ENCODE measurements around the gene HOXC4.

HOXC4 gene

GRCh38 chr12:54033980-54034784 is 19.5 kb upstream of the HOXC4 start:
- no peak for DNase-seq (ENCODE audit: low read depth, low spot score)
- CTCF ChIA-PET, result interaction anchor here (0.5 to 23.4 kb wide), 10 partner anchors 10 to 180 kb away, joined by 3 to 908 read pairs (median 22); partner anchors contain the start of genes HOXC10, HOXC8, HOXC9 and SMUG1
- H3K4me3 ChIP-seq (ENCODE audit: low read depth, low read length), result peak overlapping the region; percentile 49
- POLR2A ChIA-PET, result interaction anchor here (5.0 kb wide), 1 partner anchor 17 kb away, joined by 34 read pairs; no protein-coding TSS in a partner anchor
- TF ChIP-seq, protein P1, sequence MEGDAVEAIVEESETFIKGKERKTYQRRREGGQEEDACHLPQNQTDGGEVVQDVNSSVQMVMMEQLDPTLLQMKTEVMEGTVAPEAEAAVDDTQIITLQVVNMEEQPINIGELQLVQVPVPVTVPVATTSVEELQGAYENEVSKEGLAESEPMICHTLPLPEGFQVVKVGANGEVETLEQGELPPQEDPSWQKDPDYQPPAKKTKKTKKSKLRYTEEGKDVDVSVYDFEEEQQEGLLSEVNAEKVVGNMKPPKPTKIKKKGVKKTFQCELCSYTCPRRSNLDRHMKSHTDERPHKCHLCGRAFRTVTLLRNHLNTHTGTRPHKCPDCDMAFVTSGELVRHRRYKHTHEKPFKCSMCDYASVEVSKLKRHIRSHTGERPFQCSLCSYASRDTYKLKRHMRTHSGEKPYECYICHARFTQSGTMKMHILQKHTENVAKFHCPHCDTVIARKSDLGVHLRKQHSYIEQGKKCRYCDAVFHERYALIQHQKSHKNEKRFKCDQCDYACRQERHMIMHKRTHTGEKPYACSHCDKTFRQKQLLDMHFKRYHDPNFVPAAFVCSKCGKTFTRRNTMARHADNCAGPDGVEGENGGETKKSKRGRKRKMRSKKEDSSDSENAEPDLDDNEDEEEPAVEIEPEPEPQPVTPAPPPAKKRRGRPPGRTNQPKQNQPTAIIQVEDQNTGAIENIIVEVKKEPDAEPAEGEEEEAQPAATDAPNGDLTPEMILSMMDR (IDR thresholded peaks at IDR 0.05; ENCODE audit: insufficient read depth, low read length, missing control alignments), result no peak

DNA sequence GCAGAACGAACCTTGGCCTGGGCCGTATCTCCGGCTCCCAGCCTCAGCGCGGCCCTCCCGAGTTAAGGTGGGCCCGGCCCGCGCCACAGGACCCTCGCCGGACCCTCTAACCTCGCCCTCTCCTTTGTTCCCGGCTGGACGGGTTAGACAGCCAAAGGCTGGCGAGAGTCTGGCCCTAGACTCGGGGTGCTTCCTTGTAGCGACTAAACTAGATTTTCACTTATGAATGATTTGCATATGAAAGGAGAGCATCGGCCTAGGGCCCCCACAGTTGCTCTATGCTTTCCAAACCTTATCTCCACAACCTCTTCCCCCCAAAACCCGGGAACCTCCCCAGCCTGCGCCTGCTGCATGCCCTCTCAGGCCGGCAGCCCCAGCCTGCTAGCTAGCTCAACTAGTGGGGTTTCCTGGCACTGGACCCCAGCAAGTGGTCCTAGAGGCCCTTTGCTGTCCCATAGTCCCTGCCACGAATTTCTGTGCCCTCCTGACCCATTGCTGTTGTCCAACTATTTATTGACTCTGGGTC is 18.8 kb upstream of the HOXC4 start:
- ChIA-PET CTCF (interaction anchor here (1.0 to 23.4 kb wide), 6 partner anchors 9 to 179 kb away, joined by 4 to 908 read pairs (median 24); partner anchors contain the start of genes HOXC10, HOXC8, HOXC9 and SMUG1), POLR2A (interaction anchor here (0.6 to 1.5 kb wide), 3 partner anchors 18 to 172 kb away, joined by 3 to 4 read pairs (median 4); no protein-coding TSS in a partner anchor)
- TF ChIP-seq, protein P1 (IDR thresholded peaks at IDR 0.05; ENCODE audit: insufficient read depth, low read length, missing control alignments), result no peak
- peak overlapping the region; percentile 49 for H3K4me3 ChIP-seq (ENCODE audit: low read depth, low read length)
- no peak for DNase-seq (ENCODE audit: low read depth, low spot score)

DNA sequence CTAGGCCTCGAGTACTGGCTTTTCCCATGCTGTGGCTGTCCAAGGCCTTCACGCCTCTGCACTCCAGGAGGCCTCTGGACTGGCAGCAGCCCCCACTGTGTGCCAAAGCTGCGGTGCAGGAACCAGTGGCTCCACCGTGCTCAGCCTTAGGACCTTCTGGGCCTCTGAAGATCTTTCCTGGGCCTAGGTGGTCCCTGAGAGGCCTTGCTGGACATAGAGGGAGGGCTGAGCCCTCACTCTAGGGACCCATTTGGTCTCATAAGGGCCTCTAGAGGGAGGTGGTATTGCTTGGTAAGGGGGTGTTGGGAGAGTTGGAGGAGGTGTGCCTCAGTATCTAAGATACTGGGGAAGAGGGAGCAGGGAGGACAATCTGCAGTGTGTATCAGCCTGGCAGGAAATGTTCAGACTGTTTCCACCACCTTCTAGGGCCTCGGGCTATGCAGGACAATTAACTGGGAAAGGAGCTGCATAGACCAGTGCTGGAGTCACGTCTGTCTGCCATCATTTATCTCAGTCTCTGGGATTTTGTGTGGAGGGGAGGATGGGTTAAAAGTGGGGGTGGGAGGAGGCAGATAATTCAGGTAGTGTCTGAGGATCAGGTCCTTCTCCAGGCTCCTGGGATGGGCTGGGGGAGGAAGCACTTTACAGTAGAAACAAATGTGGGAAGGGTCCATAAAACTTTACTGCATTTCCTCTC is 17.9 kb upstream of the HOXC4 start:
- DNase-seq (ENCODE audit: low read depth, low spot score), result no peak
- ChIA-PET CTCF (interaction anchor here (1.6 to 23.4 kb wide), 5 partner anchors 8 to 178 kb away, joined by 5 to 908 read pairs (median 13); partner anchors contain the start of genes HOXC6, HOXC8, HOXC9 and SMUG1), POLR2A (interaction anchor here (0.6 to 1.5 kb wide), 3 partner anchors 19 to 171 kb away, joined by 3 to 4 read pairs (median 4); no protein-coding TSS in a partner anchor)
- TF ChIP-seq, protein P1 (IDR thresholded peaks at IDR 0.05; ENCODE audit: insufficient read depth, low read length, missing control alignments), result no peak
- no peak overlapping the region for H3K4me3 ChIP-seq (ENCODE audit: low read depth, low read length)

DNA sequence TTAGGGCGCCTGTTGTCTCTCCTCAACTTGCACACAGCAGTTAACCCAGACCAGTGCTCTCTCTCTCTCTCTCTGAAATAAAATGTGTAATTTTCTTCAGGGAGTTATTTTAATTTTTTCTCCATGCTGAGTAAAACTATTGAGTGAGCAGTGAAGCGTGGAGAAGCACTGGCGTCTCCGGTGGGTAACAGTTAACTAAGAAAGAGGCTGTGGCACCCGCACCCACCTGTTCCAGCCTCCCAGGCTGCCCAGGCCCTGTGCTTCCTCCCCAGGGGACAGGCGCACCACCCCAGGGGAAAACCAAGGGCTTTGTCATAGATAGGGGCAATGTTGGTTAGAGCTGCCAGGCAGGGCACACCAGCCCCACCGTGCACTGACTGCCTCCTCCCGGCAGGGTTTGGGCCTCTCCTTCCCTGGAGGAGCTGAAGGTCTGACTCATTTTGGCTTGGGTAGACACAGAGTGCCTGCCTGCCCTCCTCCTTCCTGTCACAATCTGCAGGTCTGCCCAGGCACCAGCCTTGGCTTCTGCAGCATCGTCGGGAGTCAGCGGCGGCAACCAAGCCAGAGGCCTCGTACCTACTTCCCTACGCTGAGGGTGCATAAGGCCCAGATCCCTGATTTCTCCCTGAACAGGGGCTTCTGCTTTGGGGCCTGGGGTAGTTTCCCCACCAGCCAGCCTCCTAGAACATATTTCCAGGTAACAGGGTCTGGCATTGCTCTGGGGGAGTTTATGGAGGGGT is 16.8 kb upstream of the HOXC4 start:
- ChIA-PET CTCF (interaction anchor here (1.0 to 23.4 kb wide), 7 partner anchors 7 to 177 kb away, joined by 4 to 908 read pairs (median 11); partner anchors contain the start of genes HOXC10, HOXC6, HOXC8 and HOXC9), POLR2A (interaction anchor here (0.6 kb wide), 1 partner anchor 28 kb away, joined by 5 read pairs; the partner anchor contains the start of gene HOXC8)
- H3K4me3 ChIP-seq (ENCODE audit: low read depth, low read length), result no peak overlapping the region
- TF ChIP-seq, protein P1 (IDR thresholded peaks at IDR 0.05; ENCODE audit: insufficient read depth, low read length, missing control alignments), result peak; percentile 59
- DNase-seq (ENCODE audit: low read depth, low spot score), result no peak

GRCh38 chr12:54037360-54038283 is 16.0 kb upstream of the HOXC4 start:
- TF ChIP-seq, protein P1 (IDR thresholded peaks at IDR 0.05; ENCODE audit: insufficient read depth, low read length, missing control alignments), result no peak
- POLR2A ChIA-PET, result interaction anchor here (0.6 to 0.7 kb wide), 3 partner anchors 29 to 158 kb away, joined by 3 to 5 read pairs (median 3); partner anchors contain the start of gene HOXC8
- DNase-seq (ENCODE audit: low read depth, low spot score), result no peak
- CTCF ChIA-PET, result interaction anchor here (1.0 to 23.4 kb wide), 7 partner anchors 10 to 160 kb away, joined by 3 to 908 read pairs (median 5); partner anchors contain the start of genes HOXC10, HOXC4, HOXC6 and HOXC8
- H3K4me3 ChIP-seq (ENCODE audit: low read depth, low read length), result no peak overlapping the region

All from AG04449 (cell line).